Activated T-helper 17 cell treated with anti-CD3 and anti-CD28 coated beads, Interleukin-2, amount 50 U/mL, for 72 hours (primary cell): ENCODE results near the gene ATP13A4. TPM values are rescaled to one million over a fixed set of nuclear protein-coding genes. Genes with fewer than 3 reads are reported as not detected.

ENCODE experiments used
- ATAC-seq: fragments of 150-1000 bp; cut with Tn5 transposase; replicated peaks from 2 replicates; pipeline ENCODE4 v1.10.0; 2021; ENCODE audit warnings: mild to moderate bottlenecking, moderate library complexity
- H3K27ac Mint-ChIP-seq: one replicate; pipeline ENCODE4 v1.8.0; 2022; ENCODE audit warnings: mixed read lengths
- H3K27me3 Mint-ChIP-seq: one replicate; pipeline ENCODE4 v1.8.0; 2022; ENCODE audit warnings: mixed read lengths
- H3K36me3 Mint-ChIP-seq: one replicate; pipeline ENCODE4 v1.8.0; 2022; ENCODE audit warnings: low read depth, mild to moderate bottlenecking, mixed read lengths
- H3K4me1 Mint-ChIP-seq: one replicate; pipeline ENCODE4 v1.8.0; 2022; ENCODE audit warnings: mixed read lengths
- H3K4me3 Mint-ChIP-seq: one replicate; pipeline ENCODE4 v1.8.0; 2022; ENCODE audit warnings: mild to moderate bottlenecking, mixed read lengths
- H3K9me3 Mint-ChIP-seq: one replicate; pipeline ENCODE4 v1.8.0; 2022; ENCODE audit warnings: mixed read lengths
- total RNA-seq, 2 donors: library from RNA; stranded (reverse); gene quantifications; one replicate each; pipeline ENCODE4 v1.2.3, GENCODE V29; 2022

The ATP13A4 gene
- total RNA-seq, 2 donors from 2014 or later: 2.7 to 3.3 TPM

GRCh38 chr3:193498215-193498614, 56.5 kb downstream of the ATP13A4 start:
- H3K27ac Mint-ChIP-seq: no peak overlapping the region
- H3K36me3 Mint-ChIP-seq: no peaks in the 10 kb centered on the region
- ATAC-seq: no peak
- no peaks in the 10 kb centered on the region for H3K9me3 Mint-ChIP-seq
- no peaks in the 10 kb centered on the region for H3K4me1 Mint-ChIP-seq
- H3K4me3 Mint-ChIP-seq: no peak overlapping the region
- H3K27me3 Mint-ChIP-seq: no peaks in the 10 kb centered on the region

- no peak for ATAC-seq
- H3K27ac Mint-ChIP-seq: no peak overlapping the region
- no peak overlapping the region for H3K4me3 Mint-ChIP-seq
- H3K27me3 Mint-ChIP-seq: no peaks in the 10 kb centered on the region
- H3K36me3 Mint-ChIP-seq: no peaks in the 10 kb centered on the region
- no peaks in the 10 kb centered on the region for H3K4me1 Mint-ChIP-seq
- H3K9me3 Mint-ChIP-seq: no peaks in the 10 kb centered on the region
These were observed 58.0 kb downstream of the ATP13A4 start for GRCh38 chr3:193496658-193497057.

DNA sequence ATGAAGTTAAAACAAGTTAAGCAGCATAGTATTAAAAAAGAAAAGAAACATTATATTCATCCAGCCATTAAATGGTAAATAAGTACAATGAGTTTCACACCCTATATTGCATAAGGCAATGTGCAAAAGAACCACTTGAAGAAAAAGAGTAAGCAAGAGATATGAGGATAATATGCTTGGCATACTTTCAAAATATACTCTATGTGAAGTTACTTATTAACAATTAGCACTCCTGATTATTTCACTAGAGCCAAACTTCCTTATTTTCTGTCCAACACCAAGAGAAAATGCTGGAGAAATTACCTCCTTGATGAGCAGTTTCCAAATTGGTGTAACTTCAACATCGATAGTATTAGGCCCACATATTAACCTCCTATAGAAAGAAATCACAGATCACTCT, 63.7 kb downstream of the ATP13A4 start:
- no peak overlapping the region for H3K27ac Mint-ChIP-seq
- no peaks in the 10 kb centered on the region for H3K9me3 Mint-ChIP-seq
- peaks cover 4% of the 10 kb centered on the region for H3K27me3 Mint-ChIP-seq
- no peaks in the 10 kb centered on the region for H3K36me3 Mint-ChIP-seq
- ATAC-seq: no peak
- H3K4me1 Mint-ChIP-seq: no peaks in the 10 kb centered on the region
- no peak overlapping the region for H3K4me3 Mint-ChIP-seq

DNA sequence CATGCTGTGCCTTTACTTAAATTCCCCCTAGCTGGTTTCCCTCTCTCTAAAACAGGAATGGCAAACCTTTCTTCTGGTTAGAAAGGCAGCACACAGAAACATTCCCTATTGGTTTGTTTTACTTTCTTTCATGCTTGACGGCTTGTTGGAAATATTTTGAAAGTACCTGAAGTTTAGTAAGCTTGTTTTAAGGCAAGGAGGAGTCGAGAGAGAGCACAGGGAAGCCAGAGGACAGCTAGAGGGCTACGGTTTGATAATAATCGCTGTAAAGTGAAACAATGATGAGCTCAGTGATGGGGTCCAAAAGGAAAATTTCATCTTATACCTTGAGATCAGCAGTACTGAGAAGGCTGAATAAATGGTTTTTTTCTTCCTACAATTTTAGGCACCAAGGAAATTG, 64.1 kb downstream of the ATP13A4 start:
- Mint-ChIP-seq H3K36me3 (no peaks in the 10 kb centered on the region), H3K4me3 (no peak overlapping the region), H3K9me3 (no peaks in the 10 kb centered on the region), H3K4me1 (no peaks in the 10 kb centered on the region), H3K27ac (no peak overlapping the region), H3K27me3 (peaks cover 4% of the 10 kb centered on the region)
- ATAC-seq: no peak

- Mint-ChIP-seq H3K4me3 (no peak overlapping the region), H3K36me3 (no peaks in the 10 kb centered on the region), H3K4me1 (no peaks in the 10 kb centered on the region), H3K9me3 (no peaks in the 10 kb centered on the region), H3K27me3 (peaks cover 4% of the 10 kb centered on the region), H3K27ac (no peak overlapping the region)
- ATAC-seq: no peak
These were observed 64.7 kb downstream of the ATP13A4 start for GRCh38 chr3:193489949-193490348.

- H3K4me1 Mint-ChIP-seq: no peaks in the 10 kb centered on the region
- no peaks in the 10 kb centered on the region for H3K36me3 Mint-ChIP-seq
- peaks cover 4% of the 10 kb centered on the region for H3K27me3 Mint-ChIP-seq
- H3K27ac Mint-ChIP-seq: no peak overlapping the region
- H3K9me3 Mint-ChIP-seq: no peaks in the 10 kb centered on the region
- no peak overlapping the region for H3K4me3 Mint-ChIP-seq
- no peak for ATAC-seq
These were observed 66.0 kb downstream of the ATP13A4 start for GRCh38 chr3:193488741-193489140.

DNA sequence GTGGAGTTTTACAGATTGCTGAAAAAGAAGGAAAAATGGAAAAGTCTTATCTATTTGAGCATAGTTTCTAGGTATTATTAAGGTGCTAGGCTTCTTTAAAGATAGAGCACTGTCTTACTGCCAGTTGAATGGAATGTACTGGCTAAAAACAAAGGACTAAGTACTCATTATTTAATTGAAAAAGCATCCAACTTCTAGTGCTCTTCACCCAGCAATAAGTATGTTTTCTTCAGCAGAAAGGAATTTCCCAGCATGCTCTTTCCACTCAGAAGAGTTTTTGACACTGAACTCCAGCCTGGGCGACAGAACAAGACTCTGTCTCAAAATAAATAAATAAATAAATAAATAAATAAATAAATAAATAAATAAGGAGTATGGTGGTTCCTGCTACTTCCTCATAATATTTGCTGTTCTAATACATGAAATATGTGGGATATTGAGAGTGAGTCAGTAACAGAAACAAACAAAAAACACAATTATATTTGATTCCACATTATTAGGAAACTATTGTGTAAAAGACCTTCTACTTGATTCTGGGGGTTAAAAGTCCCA, 70.6 kb downstream of the ATP13A4 start:
- no peak for ATAC-seq
- H3K27me3 Mint-ChIP-seq: peaks cover 4% of the 10 kb centered on the region
- no peaks in the 10 kb centered on the region for H3K4me1 Mint-ChIP-seq
- H3K4me3 Mint-ChIP-seq: no peak overlapping the region
- no peak overlapping the region for H3K27ac Mint-ChIP-seq
- H3K9me3 Mint-ChIP-seq: no peaks in the 10 kb centered on the region
- H3K36me3 Mint-ChIP-seq: no peaks in the 10 kb centered on the region

GRCh38 chr3:193481436-193481835, 73.3 kb downstream of the ATP13A4 start:
- Mint-ChIP-seq H3K27ac (no peak overlapping the region), H3K27me3 (peaks cover 3% of the 10 kb centered on the region), H3K4me1 (no peaks in the 10 kb centered on the region), H3K4me3 (no peak overlapping the region), H3K9me3 (no peaks in the 10 kb centered on the region), H3K36me3 (no peaks in the 10 kb centered on the region)
- no peak for ATAC-seq

- Mint-ChIP-seq H3K4me1 (no peaks in the 10 kb centered on the region), H3K4me3 (no peak overlapping the region), H3K9me3 (no peaks in the 10 kb centered on the region), H3K36me3 (no peaks in the 10 kb centered on the region), H3K27ac (no peak overlapping the region), H3K27me3 (peaks cover 11% of the 10 kb centered on the region)
- ATAC-seq: no peak
These were observed 80.2 kb downstream of the ATP13A4 start for GRCh38 chr3:193474446-193474845.

GRCh38 chr3:193470710-193471109, 84.0 kb downstream of the ATP13A4 start:
- Mint-ChIP-seq H3K36me3 (no peaks in the 10 kb centered on the region), H3K27me3 (peaks cover 12% of the 10 kb centered on the region), H3K27ac (no peak overlapping the region), H3K9me3 (no peaks in the 10 kb centered on the region), H3K4me1 (no peaks in the 10 kb centered on the region), H3K4me3 (no peak overlapping the region)
- ATAC-seq: no peak

- no peak for ATAC-seq
These were observed 88.6 kb downstream of the ATP13A4 start for GRCh38 chr3:193465992-193466608.

DNA sequence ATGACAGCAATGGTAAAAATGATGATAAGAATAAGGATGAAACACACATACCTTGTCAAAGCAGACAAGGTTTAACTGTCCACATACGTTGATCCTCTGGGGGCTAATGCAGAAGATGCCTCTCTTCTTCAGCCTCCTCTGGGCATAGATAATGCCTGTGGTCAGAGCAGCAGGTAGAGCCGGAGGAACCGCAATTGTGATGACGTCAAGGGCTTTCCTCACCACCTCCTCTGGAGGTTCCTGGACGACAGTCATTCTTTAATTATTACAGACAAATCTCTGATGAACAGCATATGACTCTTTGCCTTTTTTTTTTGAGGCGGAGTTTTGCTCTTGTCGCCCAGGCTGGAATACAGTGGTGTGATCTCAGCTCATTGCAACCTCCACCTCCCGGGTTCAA, 89.8 kb downstream of the ATP13A4 start:
- Mint-ChIP-seq H3K4me3 (no peak overlapping the region), H3K4me1 (no peaks in the 10 kb centered on the region), H3K9me3 (no peaks in the 10 kb centered on the region), H3K36me3 (no peaks in the 10 kb centered on the region), H3K27ac (no peak overlapping the region), H3K27me3 (peaks cover 3% of the 10 kb centered on the region)
- ATAC-seq: no peak

More at GRCh38 chr3:193465992-193466608, 88.6 kb downstream of the ATP13A4 start:
- no peaks in the 10 kb centered on the region for H3K4me1 Mint-ChIP-seq
- peaks cover 3% of the 10 kb centered on the region for H3K27me3 Mint-ChIP-seq
- H3K4me3 Mint-ChIP-seq: no peak overlapping the region
- no peaks in the 10 kb centered on the region for H3K36me3 Mint-ChIP-seq
- no peak overlapping the region for H3K27ac Mint-ChIP-seq
- H3K9me3 Mint-ChIP-seq: no peaks in the 10 kb centered on the region

- Mint-ChIP-seq H3K4me3 (no peak overlapping the region), H3K9me3 (no peaks in the 10 kb centered on the region), H3K4me1 (no peaks in the 10 kb centered on the region), H3K27me3 (peaks cover 3% of the 10 kb centered on the region), H3K27ac (no peak overlapping the region), H3K36me3 (no peaks in the 10 kb centered on the region)
- ATAC-seq: no peak
These were observed 97.2 kb downstream of the ATP13A4 start for GRCh38 chr3:193457526-193457925.

GRCh38 chr3:193452338-193452737, 102.4 kb downstream of the ATP13A4 start:
- Mint-ChIP-seq H3K9me3 (no peaks in the 10 kb centered on the region), H3K4me3 (no peak overlapping the region), H3K27me3 (no peaks in the 10 kb centered on the region), H3K36me3 (no peaks in the 10 kb centered on the region), H3K4me1 (no peaks in the 10 kb centered on the region), H3K27ac (no peak overlapping the region)
- ATAC-seq: no peak

DNA sequence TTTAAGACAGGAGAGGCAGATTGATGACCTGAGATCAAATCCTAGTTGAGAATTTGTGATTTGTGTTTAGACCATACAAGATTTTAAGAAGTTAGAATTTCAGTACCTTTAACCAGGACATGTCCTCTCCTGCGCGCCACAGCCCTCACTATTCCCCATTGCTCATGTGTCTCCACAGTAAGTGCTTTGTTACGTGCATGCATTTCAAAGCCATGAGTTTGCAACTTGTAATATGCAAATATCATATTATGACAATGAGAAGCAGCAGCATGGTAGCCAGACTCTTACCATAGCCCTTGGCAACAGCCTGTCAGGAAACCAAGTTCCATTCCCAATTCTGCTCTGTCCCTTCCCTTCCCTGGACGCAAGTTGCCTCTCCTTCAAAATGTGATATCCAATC, 102.8 kb downstream of the ATP13A4 start:
- Mint-ChIP-seq H3K4me1 (no peaks in the 10 kb centered on the region), H3K9me3 (no peaks in the 10 kb centered on the region), H3K27ac (no peak overlapping the region), H3K36me3 (no peaks in the 10 kb centered on the region), H3K27me3 (no peaks in the 10 kb centered on the region), H3K4me3 (no peak overlapping the region)
- ATAC-seq: no peak
